ENCODE measurements around the gene ARHGAP31.

- no peak for TF ChIP-seq FOXK2 (IDR thresholded peaks at IDR 0.05)
- TF ChIP-seq NFRKB (IDR thresholded peaks at IDR 0.05): no peak
- TF ChIP-seq ELF4 (IDR thresholded peaks at IDR 0.05): no peak
- TF ChIP-seq FOXM1 (IDR thresholded peaks at IDR 0.05; ENCODE audit: borderline replicate concordance): no peak
- no peak for TF ChIP-seq SP1 (IDR thresholded peaks at IDR 0.05)
- no peak for TF ChIP-seq ARNT (IDR thresholded peaks at IDR 0.05)
- TF ChIP-seq BHLHE40 (IDR thresholded peaks at IDR 0.05; ENCODE audit: borderline replicate concordance): no peak
- TF ChIP-seq LEF1 (IDR thresholded peaks at IDR 0.05; ENCODE audit: borderline replicate concordance): no peak
- no peak for TF ChIP-seq FOXA1 (IDR thresholded peaks at IDR 0.05)
- no peak for TF ChIP-seq PKNOX1 (IDR thresholded peaks at IDR 0.05)
Measured at GRCh38 chr3:119456469-119456868, 162.3 kb downstream of the ARHGAP31 start.

Data from HEK293T (cell line).